HG03460 (cell line): ENCODE results near the gene ZNF575.
A peak's percentile ranks its signal among the peaks of the same experiment; 100 is the strongest.

ENCODE experiments used
- ATAC-seq: cut with Tn5 transposase; IDR thresholded peaks from one replicate; pipeline ENCODE4 v1.9.1; 2021; ENCODE audit not compliant: unreplicated experiment

Gene ZNF575

GRCh38 chr19:43532962-43533545 is at the start of gene ZNF575:
Gene ZNF575 (plus strand): TSS chr19:43533188. CDS start chr19:43534423, 1,235 bp downstream.
- peak; percentile 51 for ATAC-seq

GRCh38 chr19:43483281-43483680 is 49.7 kb upstream of the ZNF575 start:
- no peak for ATAC-seq

- ATAC-seq: no peak
These were observed 47.0 kb upstream of the ZNF575 start for GRCh38 chr19:43485951-43486350.

GRCh38 chr19:43486412-43486811 is 46.6 kb upstream of the ZNF575 start:
- no peak for ATAC-seq

- ATAC-seq: no peak
These were observed 44.8 kb upstream of the ZNF575 start for GRCh38 chr19:43488179-43488578.

- no peak for ATAC-seq
These were observed 43.7 kb upstream of the ZNF575 start for GRCh38 chr19:43489310-43489709.

- no peak for ATAC-seq
These were observed 42.9 kb upstream of the ZNF575 start for GRCh38 chr19:43489979-43490599.

GRCh38 chr19:43490759-43491158 is 42.2 kb upstream of the ZNF575 start:
- no peak for ATAC-seq

GRCh38 chr19:43495082-43495481 is 37.9 kb upstream of the ZNF575 start:
- ATAC-seq: no peak

GRCh38 chr19:43496960-43497359 is 36.0 kb upstream of the ZNF575 start:
- no peak for ATAC-seq

- no peak for ATAC-seq
These were observed 34.6 kb upstream of the ZNF575 start for GRCh38 chr19:43498233-43498842.

- no peak for ATAC-seq
These were observed 33.9 kb upstream of the ZNF575 start for GRCh38 chr19:43499042-43499441.

- no peak for ATAC-seq
These were observed 31.1 kb upstream of the ZNF575 start for GRCh38 chr19:43501661-43502418.

- no peak for ATAC-seq
These were observed 30.5 kb upstream of the ZNF575 start for GRCh38 chr19:43502419-43502976.

GRCh38 chr19:43503501-43504425 is 29.2 kb upstream of the ZNF575 start:
- ATAC-seq: peak; percentile 74

- peak; percentile 27 for ATAC-seq
These were observed 28.4 kb upstream of the ZNF575 start, which contains the start of gene PHLDB3 for GRCh38 chr19:43504426-43505185. Gene PHLDB3 (minus strand): TSS chr19:43504746. CDS start chr19:43504118, 628 bp downstream.

GRCh38 chr19:43505186-43505456 is 27.9 kb upstream of the ZNF575 start:
- ATAC-seq: no peak

- no peak for ATAC-seq
These were observed 27.0 kb upstream of the ZNF575 start for GRCh38 chr19:43505941-43506340.

- ATAC-seq: no peak
These were observed 26.4 kb upstream of the ZNF575 start for GRCh38 chr19:43506629-43507028.

- no peak for ATAC-seq
These were observed 25.1 kb upstream of the ZNF575 start for GRCh38 chr19:43507880-43508279.
